Gastrocnemius medialis (tissue), 4 donors: Measurements from ENCODE around the gene GH1. TPM values are rescaled to one million over a fixed set of nuclear protein-coding genes. Genes with fewer than 3 reads are reported as not detected.
"Not testable (repeated sequence)": the region's sequence is repeated elsewhere in the genome, so short reads cannot be mapped to it uniquely, and the experiment has no call there.

Experiments
- ATAC-seq, 2 donors: fragments of 150-250 bp; one replicate each; pipeline ENCODE4 v1.9.1; 2016
- DNase-seq, 2 donors: peaks; one replicate each; pipeline ENCODE4 v3.0.0-alpha.2; 2019
- H3K27ac ChIP-seq, 4 donors: fragments of 200-600 bp; sonication (generic); 1 replicate in 1 of 4; 2 replicates in 3 of 4; pipeline ENCODE4 v1.5.1; 2016 to 2018; ENCODE audit warnings: mild to moderate bottlenecking in 2 of 4, moderate library complexity in 1 of 4
- H3K27me3 ChIP-seq, 3 donors: fragments of 200-600 bp; sonication (generic) in 2 of 3; 1 replicate in 1 of 3; 2 replicates in 2 of 3; pipeline versions ENCODE4 v1.5.1 to v1.6.0; 2016 to 2019; ENCODE audit warnings: mild to moderate bottlenecking in 1 of 3, moderate library complexity in 1 of 3
- H3K36me3 ChIP-seq, 2 donors: fragments of 200-600 bp; sonication (generic) in 1 of 2; one replicate each; pipeline ENCODE4 v1.5.1; 2017 to 2018
- H3K4me1 ChIP-seq, 2 donors: fragments of 200-600 bp; sonication (generic) in 1 of 2; one replicate each; pipeline ENCODE4 v1.5.1; 2016 to 2017; ENCODE audit warnings: mild to moderate bottlenecking in 2 of 2
- H3K4me3 ChIP-seq, 4 donors: fragments of 200-600 bp; sonication (generic) in 3 of 4; 1 replicate in 1 of 4; 2 replicates in 3 of 4; pipeline ENCODE4 v1.5.1; 2016 to 2019; ENCODE audit warnings: mild to moderate bottlenecking in 2 of 4
- H3K9me3 ChIP-seq, 3 donors: fragments of 200-600 bp; sonication (generic) in 2 of 3; 1 replicate in 1 of 3; 2 replicates in 2 of 3; pipeline ENCODE4 v1.5.1; 2016 to 2019
- CTCF ChIP-seq, 5 experiments: fragments of 450-650 bp in 3 of 5; fragments of 200-600 bp in 2 of 5; sonication (generic) in 2 of 5; IDR thresholded peaks in 4 of 5; conservative IDR thresholded peaks in 1 of 5; 1 replicate in 4 of 5; 2 replicates in 1 of 5; pipeline ENCODE4 v1.5.1; 2016 to 2019; ENCODE audit warnings: antibody characterized with exemption in 5 of 5, mild to moderate bottlenecking in 3 of 5, moderate library complexity in 3 of 5
- POLR2A ChIP-seq, 2 donors: fragments of 450-650 bp; IDR thresholded peaks; one replicate each; pipeline ENCODE4 v1.6.1; 2017; ENCODE audit warnings: antibody characterized with exemption in 2 of 2, mild to moderate bottlenecking in 2 of 2, moderate library complexity in 2 of 2
- in situ Hi-C, 4 donors: fragments of 200-750 bp; cut with MboI; loops; one replicate each; pipeline versions ENCODE4 v1.15.0 to v1.8.0; 2017; ENCODE audit warnings: low sequenced_read_pairs in 4 of 4
- intact Hi-C: fragments of 100-400 bp; cut with DNase I; formaldehyde crosslinking; loops from one replicate; pipeline ENCODE4 v1.15.1; 2023; ENCODE audit warnings: low total_unique reads
- total RNA-seq, 4 donors: library from RNA; depleted of rRNA; stranded (reverse); fragments of >200 nt; gene quantifications; one replicate each; pipeline versions ENCODE4 v1.1.0 to v1.2.3, GENCODE V29; 2016

Gene GH1
- total RNA-seq, 4 donors from 2014 or later, result not detected

DNA sequence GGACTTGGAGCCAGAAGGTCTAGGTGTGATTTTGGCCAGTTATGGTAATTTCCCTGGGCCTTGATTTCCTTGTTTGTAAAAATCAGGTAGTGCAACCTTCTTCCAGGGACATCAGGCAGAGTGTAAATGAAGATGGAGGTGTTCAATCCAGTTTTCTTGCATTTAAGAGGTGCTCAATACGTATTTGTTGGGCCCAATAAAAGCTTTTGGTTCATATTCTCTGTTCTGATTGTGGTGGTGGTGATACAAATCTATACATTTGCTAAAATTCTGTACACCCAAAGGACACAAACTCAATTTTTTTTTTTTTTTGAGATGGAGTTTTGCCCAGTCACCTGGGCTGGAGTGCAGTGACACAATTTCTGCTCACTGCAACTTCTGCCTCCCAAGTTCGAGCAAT is 7.5 kb upstream of the GH1 start:
- no peak for ATAC-seq
- Histone ChIP-seq H3K27ac (no peak overlapping the region), H3K36me3 (no peaks in the 10 kb centered on the region), H3K4me3 (no peak overlapping the region), H3K27me3 (no peaks in the 10 kb centered on the region), H3K4me1 (peaks cover 12 to 15% of the 10 kb centered on the region in 2 donors), H3K9me3 (no peaks in the 10 kb centered on the region)
- no peak for DNase-seq
- no peak for TF ChIP-seq POLR2A (IDR thresholded peaks at IDR 0.05)
- TF ChIP-seq CTCF (IDR thresholded peaks at IDR 0.05 in 4 of 5, conservative IDR thresholded peaks at IDR 0.05 in 1 of 5), result no peak
- intact Hi-C loops (no loop called here), in situ Hi-C loops (loop anchor here in 2 of 4 donors (10.0 kb wide), 2 partner anchors 89 to 99 kb away; partner anchors contain the start of gene ICAM2 (in 1 of the 2))

GRCh38 chr17:63925615-63926014 is 7.0 kb upstream of the GH1 start:
- no peak for ATAC-seq
- intact Hi-C loops (no loop called here), in situ Hi-C loops (loop anchor here in 2 of 4 donors (10.0 kb wide), 2 partner anchors 89 to 99 kb away; partner anchors contain the start of gene ICAM2 (in 1 of the 2))
- no peak for TF ChIP-seq POLR2A (IDR thresholded peaks at IDR 0.05)
- TF ChIP-seq CTCF (IDR thresholded peaks at IDR 0.05 in 4 of 5, conservative IDR thresholded peaks at IDR 0.05 in 1 of 5), result no peak
- H3K4me1 ChIP-seq, result peaks cover 7 to 10% of the 10 kb centered on the region in 2 donors
- no peak for DNase-seq
- no peaks in the 10 kb centered on the region for H3K9me3 ChIP-seq
- no peak overlapping the region for H3K4me3 ChIP-seq
- no peak overlapping the region for H3K27ac ChIP-seq
- H3K36me3 ChIP-seq, result no peaks in the 10 kb centered on the region
- no peaks in the 10 kb centered on the region for H3K27me3 ChIP-seq

GRCh38 chr17:63922402-63922801 is 3.8 kb upstream of the GH1 start:
- in situ Hi-C loops, result loop anchor here (10.0 to 25.0 kb wide), 5 partner anchors 92 to 515 kb away; partner anchors contain the start of genes ERN1 (in 2 of the 4), ICAM2 (in 1 of the 4) and MILR1 (in 1 of the 4)
- intact Hi-C loops, ATAC-seq: not testable (repeated sequence)

GRCh38 chr17:63920779-63921178 is 2.1 kb upstream of the GH1 start:
- ATAC-seq, H3K4me3 ChIP-seq, H3K27me3 ChIP-seq, H3K27ac ChIP-seq, intact Hi-C loops, DNase-seq, H3K36me3 ChIP-seq, H3K4me1 ChIP-seq, H3K9me3 ChIP-seq: not testable (repeated sequence)
- in situ Hi-C loops, result loop anchor here (10.0 to 25.0 kb wide), 5 partner anchors 94 to 517 kb away; partner anchors contain the start of genes ERN1 (in 2 of the 4), ICAM2 (in 1 of the 4) and MILR1 (in 1 of the 4)

More at GRCh38 chr17:63922402-63922801, 3.8 kb upstream of the GH1 start:
- H3K9me3 ChIP-seq, H3K27me3 ChIP-seq, H3K4me3 ChIP-seq, H3K27ac ChIP-seq, H3K36me3 ChIP-seq, H3K4me1 ChIP-seq, DNase-seq: not testable (repeated sequence)

DNA sequence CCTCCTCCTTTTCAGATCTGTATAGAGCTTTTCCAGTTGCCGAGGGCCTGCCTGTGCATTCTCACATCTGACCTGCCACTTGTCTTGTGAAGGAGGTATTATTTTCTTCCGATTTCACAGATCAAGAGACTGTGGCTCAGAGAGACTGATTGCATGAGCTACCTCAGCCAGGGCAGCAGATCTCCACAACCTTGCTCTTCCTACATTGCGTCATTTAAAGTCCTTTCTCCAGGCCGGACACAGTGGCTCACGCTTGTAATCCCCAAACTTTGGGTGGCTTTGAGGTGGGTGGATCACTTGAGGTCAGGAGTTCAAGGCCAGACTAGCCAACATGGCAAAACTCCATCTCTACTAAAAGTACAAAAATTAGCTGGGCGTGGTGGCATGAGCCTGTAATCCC is 1.4 kb upstream of the GH1 start:
- ATAC-seq, H3K27me3 ChIP-seq, H3K9me3 ChIP-seq, intact Hi-C loops, H3K36me3 ChIP-seq, H3K4me1 ChIP-seq, H3K4me3 ChIP-seq, DNase-seq, H3K27ac ChIP-seq: not testable (repeated sequence)
- in situ Hi-C loops, result loop anchor here (10.0 to 25.0 kb wide), 5 partner anchors 95 to 517 kb away; partner anchors contain the start of genes ERN1 (in 2 of the 4), ICAM2 (in 1 of the 4) and MILR1 (in 1 of the 4)

GRCh38 chr17:63919311-63919723 is 678 bp upstream of the GH1 start:
- Histone ChIP-seq H3K27ac (no peak overlapping the region), H3K4me3 (no peak overlapping the region), H3K36me3 (no peaks in the 10 kb centered on the region), H3K27me3 (no peaks in the 10 kb centered on the region), H3K9me3 (no peaks in the 10 kb centered on the region), H3K4me1 (peaks cover 3 to 4% of the 10 kb centered on the region in 2 donors)
- TF ChIP-seq CTCF (IDR thresholded peaks at IDR 0.05 in 4 of 5, conservative IDR thresholded peaks at IDR 0.05 in 1 of 5) (peak; percentile 90 to 99 (median 97)), POLR2A (IDR thresholded peaks at IDR 0.05) (no peak)
- DNase-seq (peak in 1 of 2 donors; percentile 61), ATAC-seq (peak; percentile 87 to 93)
- intact Hi-C loops, result loop anchor here (1.0 to 10.0 kb wide), 4 partner anchors 27 to 355 kb away; partner anchors contain the start of gene ERN1
- in situ Hi-C loops, result loop anchor here (10.0 to 25.0 kb wide), 7 partner anchors 105 to 518 kb away; partner anchors contain the start of genes ERN1 (in 2 of the 4), ICAM2 (in 1 of the 4) and MILR1 (in 1 of the 4)
